Glutamatergic neuron (in vitro differentiated cells): Measurements from ENCODE around the gene RAB8B. TPM values are rescaled to one million over a fixed set of nuclear protein-coding genes. Genes with fewer than 3 reads are reported as not detected.

Experiments used
- DNase-seq: peaks from one replicate; pipeline ENCODE4 v3.0.0; 2022
- H3K27ac Mint-ChIP-seq: one replicate; pipeline ENCODE4 v1.8.0; 2020; ENCODE audit warnings: mild to moderate bottlenecking, mixed read lengths, inconsistent platforms; ENCODE audit not compliant: unreplicated experiment
- H3K27me3 Mint-ChIP-seq: one replicate; pipeline ENCODE4 v1.8.0; 2020; ENCODE audit warnings: mild to moderate bottlenecking, moderate library complexity, mixed read lengths, inconsistent platforms; ENCODE audit not compliant: unreplicated experiment
- H3K36me3 Mint-ChIP-seq: one replicate; pipeline ENCODE4 v1.8.0; 2020; ENCODE audit warnings: mild to moderate bottlenecking, mixed read lengths, inconsistent platforms; ENCODE audit not compliant: unreplicated experiment
- H3K4me1 Mint-ChIP-seq: one replicate; pipeline ENCODE4 v1.8.0; 2020; ENCODE audit warnings: mild to moderate bottlenecking, low read depth, mixed read lengths, inconsistent platforms; ENCODE audit not compliant: unreplicated experiment
- H3K4me3 Mint-ChIP-seq: one replicate; pipeline ENCODE4 v1.8.0; 2020; ENCODE audit warnings: mild to moderate bottlenecking, mixed read lengths, inconsistent platforms; ENCODE audit not compliant: unreplicated experiment
- H3K9me3 Mint-ChIP-seq: one replicate; pipeline ENCODE4 v1.8.0; 2020; ENCODE audit warnings: mild to moderate bottlenecking, moderate library complexity, mixed read lengths, inconsistent platforms; ENCODE audit not compliant: unreplicated experiment
- CTCF ChIP-seq: fragments of 200-600 bp; sonication (generic); IDR thresholded peaks from one replicate; pipeline ENCODE4 v1.5.0; 2021; ENCODE audit not compliant: partially characterized antibody, unreplicated experiment
- total RNA-seq: library from RNA; stranded (reverse); fragmentation: NEBNext Ultra II Directional; extraction: Animal tissue kit (Norgen Biotek cat#: 25700); gene quantifications from one replicate; pipeline ENCODE4 v1.2.1, GENCODE V29; 2021; ENCODE audit not compliant: unreplicated experiment

The RAB8B gene
- total RNA-seq, 1 donor from 2014 or later, result 70.4 TPM

- Mint-ChIP-seq H3K36me3 (peaks cover 6% of the 10 kb centered on the region), H3K9me3 (peaks cover 2% of the 10 kb centered on the region), H3K4me3 (peak overlapping the region; percentile 23), H3K4me1 (peaks cover 15% of the 10 kb centered on the region), H3K27ac (peak overlapping the region; percentile 11), H3K27me3 (peaks cover 1% of the 10 kb centered on the region)
- no peak for DNase-seq
- no peak for TF ChIP-seq CTCF
Observed at GRCh38 chr15:63274427-63274826, 85.0 kb downstream of the RAB8B start.

- peaks cover 15% of the 10 kb centered on the region for H3K4me1 Mint-ChIP-seq
- no peak for TF ChIP-seq CTCF
- DNase-seq, result no peak
- H3K27ac Mint-ChIP-seq, result peak overlapping the region; percentile 79
- peaks cover 1% of the 10 kb centered on the region for H3K27me3 Mint-ChIP-seq
- H3K36me3 Mint-ChIP-seq, result peaks cover 6% of the 10 kb centered on the region
- peak overlapping the region; percentile 83 for H3K4me3 Mint-ChIP-seq
- peaks cover 2% of the 10 kb centered on the region for H3K9me3 Mint-ChIP-seq
Observed at GRCh38 chr15:63276342-63277037, 87.1 kb downstream of the RAB8B start.

- peaks cover 2% of the 10 kb centered on the region for H3K9me3 Mint-ChIP-seq
- peak within 1 kb of the TSS; percentile 89 for H3K4me3 Mint-ChIP-seq
- peak within 1 kb of the TSS; percentile 79 for H3K27ac Mint-ChIP-seq
- TF ChIP-seq CTCF, result no peak
- H3K27me3 Mint-ChIP-seq, result peaks cover 1% of the 10 kb centered on the region
- peaks cover 6% of the 10 kb centered on the region for H3K36me3 Mint-ChIP-seq
- peak; percentile 77 for DNase-seq
- H3K4me1 Mint-ChIP-seq, result peaks cover 15% of the 10 kb centered on the region
Observed at GRCh38 chr15:63277038-63277892, 87.9 kb downstream of the RAB8B start, which contains the start of gene APH1B. TSS of gene APH1B (plus strand) at chr15:63277605. CDS start at chr15:63277624, 19 bp downstream.

- Mint-ChIP-seq H3K27ac (no peak overlapping the region), H3K27me3 (no peaks in the 10 kb centered on the region), H3K4me1 (peaks cover 15% of the 10 kb centered on the region), H3K9me3 (peaks cover 2% of the 10 kb centered on the region), H3K4me3 (peak overlapping the region; percentile 89), H3K36me3 (peaks cover 3% of the 10 kb centered on the region)
- no peak for DNase-seq
- no peak for TF ChIP-seq CTCF
Observed at GRCh38 chr15:63277893-63278456, 88.6 kb downstream of the RAB8B start.
